NCI-H510A (cell line): ENCODE measurements around the gene ICE1.

Experiments
- DNase-seq: peaks from one replicate; lab custom pipeline; 2025; lab: John Stamatoyannopoulos, UW

Gene ICE1

GRCh38 chr5:5534333-5534732 is 111.9 kb downstream of the ICE1 start:
- no peak for DNase-seq

- no peak for DNase-seq
Observed at GRCh38 chr5:5536871-5537270, 114.4 kb downstream of the ICE1 start.

- DNase-seq: no peak
Observed at GRCh38 chr5:5537426-5537825, 114.9 kb downstream of the ICE1 start.

DNA sequence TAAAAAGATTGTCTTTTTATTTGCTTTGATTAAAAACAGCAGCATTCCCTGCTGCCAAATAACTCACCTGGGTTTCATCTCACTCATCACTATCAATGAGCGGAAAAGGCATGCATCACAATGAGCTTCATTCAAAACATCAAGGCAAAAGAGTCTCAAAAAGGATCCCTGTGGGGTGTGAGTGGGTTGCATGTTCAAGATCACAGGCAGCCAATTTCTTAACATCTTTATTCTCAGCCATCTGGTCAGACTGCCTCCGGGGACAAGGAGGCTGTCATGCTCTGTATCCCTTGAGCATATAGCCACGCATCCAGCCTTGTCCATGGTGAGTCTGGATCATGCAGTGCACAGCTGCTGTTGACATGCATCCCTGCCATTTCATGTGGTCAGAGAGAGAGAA is 117.1 kb downstream of the ICE1 start:
- no peak for DNase-seq
